HFF-Myc (cell line): ENCODE results near the gene PRTFDC1.

ENCODE experiments used
- DNase-seq: peaks from one replicate; pipeline ENCODE4 v3.0.0-alpha.2; 2011; ENCODE audit warnings: low read depth; ENCODE audit errors: extremely low read depth
- H3K4me3 ChIP-seq: replicated peaks from 2 replicates; pipeline ENCODE4 v1.5.1; 2011; ENCODE audit warnings: low read depth, mild to moderate bottlenecking, control low read depth, low read length
- TF ChIP-seq, protein P1 (sequence below): IDR thresholded peaks from 2 replicates; pipeline ENCODE4 v1.5.1; 2012; ENCODE audit warnings: mild to moderate bottlenecking, low read depth, low read length, control low read depth; ENCODE audit errors: missing control alignments

Gene PRTFDC1

DNA sequence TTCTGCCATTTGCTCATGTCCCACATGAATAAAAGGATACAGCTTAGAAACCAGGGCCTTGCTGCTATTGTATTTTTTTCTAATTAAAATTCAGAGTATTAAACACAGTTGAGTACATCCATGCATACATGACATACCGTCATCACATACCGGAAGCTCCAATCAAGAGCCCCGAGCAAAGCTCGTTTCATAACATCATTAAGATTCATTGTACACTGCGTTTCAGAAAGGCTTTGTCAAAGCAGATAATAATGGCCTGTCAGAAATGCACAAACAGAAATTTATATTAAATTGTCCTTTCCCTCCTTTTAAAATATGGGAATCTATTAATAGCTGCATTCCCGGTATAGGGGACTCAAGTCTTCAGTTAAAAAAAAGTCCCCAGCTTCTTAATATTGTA, 103.4 kb downstream of the PRTFDC1 start:
- TF ChIP-seq, protein P1, sequence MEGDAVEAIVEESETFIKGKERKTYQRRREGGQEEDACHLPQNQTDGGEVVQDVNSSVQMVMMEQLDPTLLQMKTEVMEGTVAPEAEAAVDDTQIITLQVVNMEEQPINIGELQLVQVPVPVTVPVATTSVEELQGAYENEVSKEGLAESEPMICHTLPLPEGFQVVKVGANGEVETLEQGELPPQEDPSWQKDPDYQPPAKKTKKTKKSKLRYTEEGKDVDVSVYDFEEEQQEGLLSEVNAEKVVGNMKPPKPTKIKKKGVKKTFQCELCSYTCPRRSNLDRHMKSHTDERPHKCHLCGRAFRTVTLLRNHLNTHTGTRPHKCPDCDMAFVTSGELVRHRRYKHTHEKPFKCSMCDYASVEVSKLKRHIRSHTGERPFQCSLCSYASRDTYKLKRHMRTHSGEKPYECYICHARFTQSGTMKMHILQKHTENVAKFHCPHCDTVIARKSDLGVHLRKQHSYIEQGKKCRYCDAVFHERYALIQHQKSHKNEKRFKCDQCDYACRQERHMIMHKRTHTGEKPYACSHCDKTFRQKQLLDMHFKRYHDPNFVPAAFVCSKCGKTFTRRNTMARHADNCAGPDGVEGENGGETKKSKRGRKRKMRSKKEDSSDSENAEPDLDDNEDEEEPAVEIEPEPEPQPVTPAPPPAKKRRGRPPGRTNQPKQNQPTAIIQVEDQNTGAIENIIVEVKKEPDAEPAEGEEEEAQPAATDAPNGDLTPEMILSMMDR, result no peak
- DNase-seq, result no peak
- H3K4me3 ChIP-seq, result no peak overlapping the region

DNA sequence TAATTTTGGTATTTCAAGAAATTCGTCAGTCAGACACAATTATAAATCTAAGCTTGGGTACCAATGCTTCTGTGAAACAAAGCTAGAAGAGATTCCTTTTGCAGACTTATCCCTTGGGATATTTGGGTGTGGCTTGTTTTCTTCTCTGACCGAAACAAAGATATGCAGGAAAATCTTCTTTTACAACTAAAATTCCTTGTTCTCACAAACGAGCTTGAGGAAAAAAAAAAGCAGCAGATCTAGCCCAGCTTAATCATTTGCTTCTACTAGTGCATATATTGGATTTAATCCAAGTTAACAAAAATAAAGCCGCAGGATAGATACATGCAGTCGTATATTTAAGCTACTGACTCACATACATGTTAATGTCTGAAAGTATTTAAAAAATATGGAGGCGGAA, 104.2 kb downstream of the PRTFDC1 start:
- no peak overlapping the region for H3K4me3 ChIP-seq
- TF ChIP-seq, protein P1, result no peak
- no peak for DNase-seq

DNA sequence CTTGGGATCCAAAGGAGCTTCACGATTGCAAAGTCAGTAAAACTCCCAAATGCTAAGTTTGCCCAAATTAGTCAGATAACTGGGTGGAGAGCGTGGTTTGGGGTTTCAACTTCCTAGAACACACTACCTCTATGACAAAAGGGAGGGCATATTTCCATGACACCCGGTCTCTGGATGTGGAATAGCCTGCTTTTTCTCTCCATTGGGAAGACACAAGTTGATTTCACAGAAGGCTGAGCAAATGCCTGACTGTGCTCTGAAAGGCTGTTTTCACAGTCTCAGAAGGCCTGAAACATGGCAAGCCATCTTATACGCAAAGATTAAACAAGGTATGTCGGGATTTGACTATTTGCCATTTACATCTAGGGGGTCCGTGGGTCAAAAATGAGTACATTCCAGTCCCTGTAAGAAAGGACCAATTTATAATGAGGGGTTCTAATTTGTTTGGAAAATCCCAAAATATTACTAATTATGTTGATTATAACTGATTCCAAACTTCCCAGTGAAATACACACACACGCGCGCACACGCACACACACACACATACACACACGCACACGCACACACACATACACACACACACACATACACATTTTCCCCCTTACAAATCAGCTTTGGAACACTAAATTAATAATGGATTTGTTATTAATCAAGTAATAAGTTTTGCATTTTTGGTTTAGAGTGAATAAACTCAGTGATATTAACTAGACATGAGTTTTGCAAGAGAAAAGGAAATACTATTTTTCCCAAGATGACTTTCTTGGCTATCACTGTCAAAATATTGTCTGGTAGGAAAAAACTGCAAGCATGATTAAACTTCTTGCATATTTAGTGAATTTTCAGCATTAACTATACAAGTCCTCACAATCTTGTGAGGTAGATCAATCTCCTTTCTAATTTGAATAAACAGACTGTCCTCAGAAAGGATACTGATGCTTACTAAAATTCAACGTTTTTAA, 105.0 kb downstream of the PRTFDC1 start:
- no peak overlapping the region for H3K4me3 ChIP-seq
- no peak for DNase-seq
- TF ChIP-seq, protein P1, result no peak

DNA sequence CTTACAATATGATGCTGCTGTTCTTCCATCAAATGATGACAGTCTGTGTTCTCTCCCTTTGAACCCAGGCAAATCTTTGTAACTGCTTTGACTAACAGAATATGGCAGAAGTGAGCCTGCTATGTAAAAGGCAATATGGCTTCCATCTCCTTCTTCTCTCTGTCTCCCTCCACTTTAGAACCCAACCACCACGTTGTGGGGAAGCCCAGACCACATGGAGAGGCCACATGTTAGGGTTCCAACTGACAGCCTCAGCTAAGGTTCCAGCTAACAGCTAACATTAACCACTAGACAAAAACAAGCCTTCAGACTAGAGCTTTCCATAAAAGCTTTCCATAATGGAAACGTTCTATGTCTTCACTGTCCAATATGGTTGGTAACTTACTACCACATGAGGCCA, 107.7 kb downstream of the PRTFDC1 start:
- no peak for DNase-seq
- no peak overlapping the region for H3K4me3 ChIP-seq
- TF ChIP-seq, protein P1, result no peak

DNA sequence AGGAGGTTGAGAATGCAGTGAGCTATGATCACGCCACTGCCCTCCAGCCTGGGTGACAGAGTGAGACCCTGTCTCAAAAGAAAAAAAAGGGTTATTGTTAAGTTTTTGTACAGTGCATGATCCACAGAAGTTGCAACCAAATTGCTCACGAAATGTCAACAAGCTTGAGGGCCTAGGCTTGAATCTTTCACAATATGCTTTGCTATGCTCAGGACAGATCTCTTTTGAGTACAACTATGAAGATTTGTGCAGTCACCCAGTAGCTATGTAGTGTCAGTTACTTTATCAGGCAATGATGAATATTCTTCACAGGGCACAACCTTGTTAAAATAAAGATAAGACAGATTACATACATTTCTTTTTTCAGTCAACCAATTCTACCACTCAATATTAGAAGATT, 109.2 kb downstream of the PRTFDC1 start:
- no peak overlapping the region for H3K4me3 ChIP-seq
- TF ChIP-seq, protein P1, result no peak
- DNase-seq, result no peak

DNA sequence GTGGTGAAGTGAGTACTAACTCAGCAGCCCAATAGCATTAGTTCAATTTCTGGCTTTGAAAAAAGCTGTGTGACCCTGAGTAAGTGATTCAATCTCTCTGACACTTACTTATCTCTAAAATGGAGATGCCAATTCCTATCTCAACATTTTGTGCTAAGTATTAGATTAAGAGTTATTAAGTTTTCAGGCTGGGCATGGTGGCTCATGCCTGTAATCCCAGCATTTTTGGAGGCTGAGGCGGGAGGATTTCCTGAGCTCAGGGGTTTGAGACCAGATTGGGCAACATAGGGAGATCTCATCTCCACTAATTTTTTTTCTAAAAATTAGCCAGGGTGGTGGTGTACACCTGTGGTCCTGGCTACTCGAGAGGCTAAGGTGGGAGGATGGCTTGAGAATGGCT, 109.5 kb downstream of the PRTFDC1 start:
- DNase-seq, result no peak
- H3K4me3 ChIP-seq, result no peak overlapping the region
- TF ChIP-seq, protein P1, result no peak
